ENCODE data around the gene TNPO3. TPM values are rescaled to one million over a fixed set of nuclear protein-coding genes. Genes with fewer than 3 reads are reported as not detected.

The TNPO3 gene
- total RNA-seq, 1 donor from 2014 or later: 38.0 TPM

Other genes with a start within 250 kb of the TNPO3 start
- 591 TPM for gene FLNC, start 224.7 kb downstream of the TNPO3 start, total RNA-seq
- 115 TPM for gene ATP6V1F, start 192.3 kb downstream of the TNPO3 start, total RNA-seq
- 0.12 TPM for gene KCP, start 144.4 kb downstream of the TNPO3 start, total RNA-seq
- gene IRF5, start 117.2 kb downstream of the TNPO3 start, total RNA-seq: 2.9 TPM
- 15.1 TPM for gene TSPAN33, start 89.6 kb upstream of the TNPO3 start, total RNA-seq
- 5.0 TPM for gene SMO, start 133.5 kb upstream of the TNPO3 start, total RNA-seq
- gene AHCYL2, start 169.9 kb upstream of the TNPO3 start, total RNA-seq: 4.3 TPM